ENCODE data around the gene AGO3. TPM values are rescaled to one million over a fixed set of nuclear protein-coding genes. Genes with fewer than 3 reads are reported as not detected.
A peak's percentile ranks its signal among the peaks of the same experiment; 100 is the strongest.

AGO3 gene
- total RNA-seq, 2 experiments from 2014 or later, result 22.5 to 42.0 TPM

- POLR2A ChIA-PET, result no interaction called here
- BruUV-seq (replicated peaks), result no TSS peak
- CTCF ChIA-PET (ENCODE audit: unreplicated experiment), result no interaction called here
Measured at GRCh38 chr1:35915693-35916092, 15.2 kb upstream of the AGO3 start.

GRCh38 chr1:35923791-35924221, 7.1 kb upstream of the AGO3 start:
- no peak overlapping the region for H3K4me3 ChIP-seq (ENCODE audit: low read depth, low read length, poor library complexity, severe bottlenecking)
- H3K27ac ChIP-seq (ENCODE audit: low read depth, low read length, poor library complexity, severe bottlenecking), result no peak overlapping the region
- no peak for TF ChIP-seq CTCF (conservative IDR thresholded peaks at IDR 0.05; ENCODE audit: low read length)
- TF ChIP-seq EZH2phosphoT487 (IDR thresholded peaks at IDR 0.05; ENCODE audit: borderline replicate concordance, low read depth, low read length), result no peak
- peaks cover 30% of the 10 kb centered on the region for H3K36me3 ChIP-seq (ENCODE audit: insufficient read depth, low read length)
- DNase-seq (ENCODE audit: low spot score), result no peak
- no TSS peak for BruUV-seq (replicated peaks)
- H4K20me1 ChIP-seq (ENCODE audit: insufficient read depth, low read length), result no peaks in the 10 kb centered on the region
- H2AFZ ChIP-seq (ENCODE audit: low read length), result no peak overlapping the region
- H3K4me1 ChIP-seq (ENCODE audit: insufficient read depth, low read length, poor library complexity, severe bottlenecking), result peaks cover 27% of the 10 kb centered on the region
- no peaks in the 10 kb centered on the region for H3K9me3 ChIP-seq (ENCODE audit: low read length)
- no peaks in the 10 kb centered on the region for H3K79me2 ChIP-seq (ENCODE audit: insufficient read depth, low read depth, low read length)
- intact Hi-C loops (cut with micrococcal nuclease; ENCODE audit: unreplicated experiment), result no loop called here
- ChIA-PET CTCF (ENCODE audit: unreplicated experiment) (no interaction called here), POLR2A (no interaction called here)
- H3K9me2 ChIP-seq (ENCODE audit: insufficient read depth, low read length), result no peaks in the 10 kb centered on the region
- H3K4me2 ChIP-seq (ENCODE audit: low read length), result no peak overlapping the region

More at GRCh38 chr1:35915693-35916092, 15.2 kb upstream of the AGO3 start:
- H3K79me2 ChIP-seq (ENCODE audit: insufficient read depth, low read depth, low read length), result no peaks in the 10 kb centered on the region
- no peak overlapping the region for H3K4me2 ChIP-seq (ENCODE audit: low read length)
- intact Hi-C loops (cut with micrococcal nuclease; ENCODE audit: unreplicated experiment), result no loop called here
- no peaks in the 10 kb centered on the region for H3K4me1 ChIP-seq (ENCODE audit: insufficient read depth, low read length, poor library complexity, severe bottlenecking)
- no peak overlapping the region for H2AFZ ChIP-seq (ENCODE audit: low read length)
- TF ChIP-seq EZH2phosphoT487 (IDR thresholded peaks at IDR 0.05; ENCODE audit: borderline replicate concordance, low read depth, low read length) (no peak), CTCF (conservative IDR thresholded peaks at IDR 0.05; ENCODE audit: low read length) (no peak)
- DNase-seq (ENCODE audit: low spot score), result no peak
- no peak overlapping the region for H3K27ac ChIP-seq (ENCODE audit: low read depth, low read length, poor library complexity, severe bottlenecking)
- H3K9me2 ChIP-seq (ENCODE audit: insufficient read depth, low read length), result no peaks in the 10 kb centered on the region
- peaks cover 86% of the 10 kb centered on the region for H3K36me3 ChIP-seq (ENCODE audit: insufficient read depth, low read length)
- H3K9me3 ChIP-seq (ENCODE audit: low read length), result no peaks in the 10 kb centered on the region
- no peak overlapping the region for H3K4me3 ChIP-seq (ENCODE audit: low read depth, low read length, poor library complexity, severe bottlenecking)
- H4K20me1 ChIP-seq (ENCODE audit: insufficient read depth, low read length), result no peaks in the 10 kb centered on the region

- peak overlapping the region; percentile 43 for H3K27ac ChIP-seq (ENCODE audit: low read depth, low read length, poor library complexity, severe bottlenecking)
Measured at GRCh38 chr1:35924838-35925237, 6.1 kb upstream of the AGO3 start.

More at GRCh38 chr1:35924838-35925237, 6.1 kb upstream of the AGO3 start:
- Histone ChIP-seq H3K36me3 (ENCODE audit: insufficient read depth, low read length) (peaks cover 19% of the 10 kb centered on the region; the same call in 1 of the 2 replicates), H3K9me2 (ENCODE audit: insufficient read depth, low read length) (no peaks in the 10 kb centered on the region), H3K9me3 (ENCODE audit: low read length) (no peaks in the 10 kb centered on the region), H3K4me2 (ENCODE audit: low read length) (peak overlapping the region; percentile 53), H3K4me1 (ENCODE audit: insufficient read depth, low read length, poor library complexity, severe bottlenecking) (peaks cover 33% of the 10 kb centered on the region), H4K20me1 (ENCODE audit: insufficient read depth, low read length) (no peaks in the 10 kb centered on the region), H3K79me2 (ENCODE audit: insufficient read depth, low read depth, low read length) (peaks cover 2% of the 10 kb centered on the region; the same call in 1 of the 2 replicates), H3K4me3 (ENCODE audit: low read depth, low read length, poor library complexity, severe bottlenecking) (no peak overlapping the region), H2AFZ (ENCODE audit: low read length) (no peak overlapping the region)
- intact Hi-C loops (cut with micrococcal nuclease; ENCODE audit: unreplicated experiment), result no loop called here
- peak; percentile 52 for DNase-seq (ENCODE audit: low spot score)
- TF ChIP-seq EZH2phosphoT487 (IDR thresholded peaks at IDR 0.05; ENCODE audit: borderline replicate concordance, low read depth, low read length) (no peak), CTCF (conservative IDR thresholded peaks at IDR 0.05; ENCODE audit: low read length) (no peak)
- BruUV-seq (replicated peaks), result no TSS peak
- ChIA-PET CTCF (ENCODE audit: unreplicated experiment) (no interaction called here), POLR2A (interaction anchor here (0.5 kb wide), 1 partner anchor 241 kb away, joined by 3 read pairs; no protein-coding TSS in a partner anchor)
